PC-3 (cell line): ENCODE measurements around the gene SERPINE2. TPM values are rescaled to one million over a fixed set of nuclear protein-coding genes. Genes with fewer than 3 reads are reported as not detected.

Experiments
- ATAC-seq: fragments of 200-7000 bp; cut with Tn5 transposase; 2 replicates; pipeline ENCODE4 v1.9.1; 2020; ENCODE audit warnings: mild to moderate bottlenecking, moderate library complexity
- BruUV-seq: library from RNA; stranded (reverse); fragments of 400-500 nt; replicated peaks from 2 replicates; lab custom pipeline; 2021; lab: Mats Ljungman, UMichigan
- CTCF ChIA-PET: fragments of 300-600 bp; sonication (Branson Sonifier 250); formaldehyde crosslinking; loops from one replicate; lab custom pipeline; 2022; ENCODE audit warnings: antibody characterized with exemption; lab: Charles Lee
- POLR2A ChIA-PET: fragments of 300-600 bp; sonication (Branson Sonifier 250); formaldehyde crosslinking; loops from one replicate; lab custom pipeline; 2022; ENCODE audit warnings: antibody characterized with exemption; ENCODE audit not compliant: unreplicated experiment; lab: Charles Lee
- DNase-seq: peaks from one replicate; pipeline ENCODE4 v3.0.0-alpha.2; 2015
- H2AFZ ChIP-seq: fragments of 300-600 bp; sonication (generic); 2 replicates; pipeline ENCODE4 v1.6.0; 2016; ENCODE audit warnings: antibody characterized with exemption, low read length
- H3F3A ChIP-seq: fragments of 300-600 bp; sonication (generic); one replicate; pipeline ENCODE4 v1.6.0; 2017; ENCODE audit warnings: antibody characterized with exemption, low read length, control low read depth, mild to moderate bottlenecking; ENCODE audit not compliant: unreplicated experiment
- H3K27ac ChIP-seq: fragments of 300-600 bp; sonication (generic); 2 replicates; pipeline ENCODE4 v1.5.1; 2016; ENCODE audit warnings: mild to moderate bottlenecking, low read length
- H3K27me3 ChIP-seq: fragments of 300-600 bp; sonication (generic); 2 replicates; pipeline ENCODE4 v1.6.1; 2016; ENCODE audit warnings: low read length, mixed read lengths
- H3K36me3 ChIP-seq: fragments of 300-600 bp; sonication (generic); 2 replicates; pipeline ENCODE4 v1.6.1; 2016; ENCODE audit warnings: low read depth, mixed run types, low read length, mixed read lengths
- H3K4me1 ChIP-seq: fragments of 300-600 bp; sonication (generic); 2 replicates; pipeline ENCODE4 v1.5.1; 2016; ENCODE audit warnings: low read length; ENCODE audit not compliant: insufficient read depth
- H3K4me2 ChIP-seq: fragments of 300-600 bp; sonication (generic); 2 replicates; pipeline ENCODE4 v1.6.0; 2016; ENCODE audit warnings: low read length
- H3K4me3 ChIP-seq: fragments of 300-600 bp; sonication (generic); 2 replicates; pipeline ENCODE4 v1.5.1; 2016; ENCODE audit warnings: mild to moderate bottlenecking, low read length, mixed read lengths
- H3K79me2 ChIP-seq: fragments of 300-600 bp; sonication (generic); 2 replicates; pipeline ENCODE4 v1.6.1; 2017; ENCODE audit warnings: low read length, mixed read lengths
- H3K9ac ChIP-seq: fragments of 300-600 bp; sonication (generic); 2 replicates; pipeline ENCODE4 v1.6.0; 2016; ENCODE audit warnings: mild to moderate bottlenecking, low read length
- H3K9me2 ChIP-seq: fragments of 300-600 bp; sonication (generic); replicated peaks from 2 replicates; pipeline ENCODE4 v1.6.1; 2016; ENCODE audit warnings: mixed run types, low read length, mixed read lengths
- H3K9me3 ChIP-seq: fragments of 300-600 bp; sonication (generic); 2 replicates; pipeline ENCODE4 v1.6.1; 2016; ENCODE audit warnings: low read length, mixed read lengths
- H4K20me1 ChIP-seq: fragments of 300-600 bp; sonication (generic); 2 replicates; pipeline ENCODE4 v1.6.1; 2016; ENCODE audit warnings: low read length, mixed read lengths
- CTCF ChIP-seq: fragments of 300-600 bp; sonication (generic); conservative IDR thresholded peaks from 2 replicates; pipeline ENCODE4 v1.5.1; 2017; ENCODE audit warnings: antibody characterized with exemption, low read depth, mild to moderate bottlenecking, low read length
- EZH2 ChIP-seq: fragments of 300-600 bp; sonication (generic); IDR thresholded peaks from one replicate; pipeline ENCODE4 v1.6.1; 2017; ENCODE audit warnings: antibody characterized with exemption, mild to moderate bottlenecking, low read length; ENCODE audit not compliant: unreplicated experiment
- EZH2phosphoT487 ChIP-seq: fragments of 300-600 bp; sonication (generic); IDR thresholded peaks from 2 replicates; pipeline ENCODE4 v1.6.1; 2018; ENCODE audit warnings: mild to moderate bottlenecking, antibody characterized with exemption, low read length, borderline replicate concordance
- intact Hi-C: fragments of 100-400 bp; cut with micrococcal nuclease; formaldehyde crosslinking; loops from 2 replicates; pipeline ENCODE4 v1.9.0; 2023
- total RNA-seq: library from RNA; depleted of rRNA; stranded (reverse); fragments of >200 nt; gene quantifications from 2 replicates; pipeline ENCODE4 v1.2.3, GENCODE V29; 2014

SERPINE2 gene
- total RNA-seq, 1 experiment from 2014 or later, result 17.1 TPM

- Histone ChIP-seq H4K20me1 (no peaks in the 10 kb centered on the region), H3K36me3 (no peaks in the 10 kb centered on the region; the same call in 1 of the 2 replicates), H3K4me1 (0 out of 2 replicates have a peak, but pooled peaks cover 3% of the 10 kb centered on the region), H3K27me3 (no peaks in the 10 kb centered on the region), H3K4me3 (no peak overlapping the region), H3F3A (no peaks in the 10 kb centered on the region), H3K27ac (no peak overlapping the region), H2AFZ (no peak overlapping the region), H3K9ac (no peak overlapping the region), H3K79me2 (no peaks in the 10 kb centered on the region), H3K9me3 (no peaks in the 10 kb centered on the region), H3K4me2 (no peak overlapping the region), H3K9me2 (no peaks in the 10 kb centered on the region)
- intact Hi-C loops, result no loop called here
- ChIA-PET CTCF (no interaction called here), POLR2A (interaction anchor here (0.6 kb wide), 1 partner anchor 30 kb away, joined by 3 read pairs; no protein-coding TSS in a partner anchor)
- no peak for DNase-seq
- no peak for TF ChIP-seq CTCF
- no peak for TF ChIP-seq EZH2phosphoT487
- no peak for TF ChIP-seq EZH2
- no peak for ATAC-seq
- no TSS peak for BruUV-seq
Observed at GRCh38 chr2:223996391-223996790, 42.7 kb downstream of the SERPINE2 start.

DNA sequence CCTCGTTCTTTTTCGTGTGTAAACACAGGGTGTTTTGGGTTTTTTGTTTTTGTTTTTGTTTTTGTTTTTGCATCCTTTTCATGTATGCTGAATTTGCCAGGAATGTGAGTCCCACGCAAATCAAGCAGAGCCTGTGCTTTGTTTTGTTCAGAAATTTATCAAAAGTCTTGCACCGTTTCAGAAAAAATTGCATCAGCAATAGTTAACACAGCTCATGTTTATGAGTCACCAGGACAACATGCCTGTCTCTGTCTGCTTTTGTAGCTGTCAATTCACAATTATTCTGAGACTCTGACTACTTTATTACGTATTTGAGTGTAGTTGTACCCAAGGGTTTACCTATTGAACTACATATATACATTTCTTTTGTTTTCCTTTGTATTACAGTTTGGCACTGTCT, 43.5 kb downstream of the SERPINE2 start:
- Histone ChIP-seq H3K9me2 (no peaks in the 10 kb centered on the region), H3K36me3 (no peaks in the 10 kb centered on the region), H3K9me3 (no peaks in the 10 kb centered on the region), H3K79me2 (no peaks in the 10 kb centered on the region), H3K4me2 (no peak overlapping the region), H3K4me1 (0 out of 2 replicates have a peak, but pooled peaks cover 3% of the 10 kb centered on the region), H3K27ac (no peak overlapping the region), H2AFZ (no peak overlapping the region), H3K9ac (no peak overlapping the region), H3K4me3 (no peak overlapping the region), H3K27me3 (no peaks in the 10 kb centered on the region), H3F3A (no peaks in the 10 kb centered on the region), H4K20me1 (no peaks in the 10 kb centered on the region)
- ChIA-PET POLR2A (no interaction called here), CTCF (interaction anchor here (1.5 kb wide), 1 partner anchor 289 kb away, joined by 10 read pairs; no protein-coding TSS in a partner anchor)
- no TSS peak for BruUV-seq
- ATAC-seq (no peak), DNase-seq (peak; percentile 44)
- intact Hi-C loops, result loop anchor here (2.0 kb wide), 1 partner anchor 89 kb away; no protein-coding TSS in a partner anchor
- TF ChIP-seq EZH2phosphoT487 (no peak), CTCF (no peak), EZH2 (no peak)

GRCh38 chr2:223994562-223995162, 44.4 kb downstream of the SERPINE2 start:
- BruUV-seq, result no TSS peak
- H2AFZ ChIP-seq, result no peak overlapping the region
- TF ChIP-seq EZH2phosphoT487 (no peak), CTCF (no peak), EZH2 (no peak)
- CTCF ChIA-PET, result interaction anchor here (1.5 kb wide), 1 partner anchor 290 kb away, joined by 10 read pairs; no protein-coding TSS in a partner anchor
- H3F3A ChIP-seq, result no peaks in the 10 kb centered on the region
- no peak overlapping the region for H3K4me2 ChIP-seq
- no peaks in the 10 kb centered on the region for H3K9me3 ChIP-seq
- H3K9me2 ChIP-seq, result no peaks in the 10 kb centered on the region
- DNase-seq (no peak), ATAC-seq (no peak)
- H3K27ac ChIP-seq, result no peak overlapping the region
- intact Hi-C loops, result loop anchor here (2.0 to 5.0 kb wide), 2 partner anchors 90 to 373 kb away; no protein-coding TSS in a partner anchor
- no peaks in the 10 kb centered on the region for H3K36me3 ChIP-seq
- H3K4me3 ChIP-seq, result no peak overlapping the region
- POLR2A ChIA-PET, result no interaction called here
- H3K4me1 ChIP-seq, result peaks cover 6% of the 10 kb centered on the region; the same call in 1 of the 2 replicates
- no peaks in the 10 kb centered on the region for H4K20me1 ChIP-seq
- no peaks in the 10 kb centered on the region for H3K27me3 ChIP-seq
- no peaks in the 10 kb centered on the region for H3K79me2 ChIP-seq
- no peak overlapping the region for H3K9ac ChIP-seq
